ENCODE data around the gene HMGCL.

DNA sequence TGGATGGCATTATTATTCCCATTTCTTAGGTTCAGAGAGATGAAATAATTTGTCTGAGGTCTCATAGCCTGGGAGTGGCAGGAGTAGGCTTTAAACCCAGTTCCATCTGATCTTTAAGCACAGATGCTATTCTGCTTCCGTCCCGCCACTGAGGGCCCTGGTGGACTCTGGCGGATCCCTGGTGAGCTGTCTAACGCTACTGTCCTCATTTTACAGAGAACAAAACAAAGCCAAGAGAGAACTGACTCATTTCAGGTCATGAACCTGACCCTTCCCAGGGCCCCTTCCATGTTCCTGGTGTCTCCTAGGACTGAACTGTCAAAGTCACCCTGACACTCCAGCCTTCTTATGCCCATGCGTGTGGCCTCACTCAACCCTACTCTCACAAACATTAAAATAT, 21.6 kb downstream of the HMGCL start:
- TF ChIP-seq, protein P1, sequence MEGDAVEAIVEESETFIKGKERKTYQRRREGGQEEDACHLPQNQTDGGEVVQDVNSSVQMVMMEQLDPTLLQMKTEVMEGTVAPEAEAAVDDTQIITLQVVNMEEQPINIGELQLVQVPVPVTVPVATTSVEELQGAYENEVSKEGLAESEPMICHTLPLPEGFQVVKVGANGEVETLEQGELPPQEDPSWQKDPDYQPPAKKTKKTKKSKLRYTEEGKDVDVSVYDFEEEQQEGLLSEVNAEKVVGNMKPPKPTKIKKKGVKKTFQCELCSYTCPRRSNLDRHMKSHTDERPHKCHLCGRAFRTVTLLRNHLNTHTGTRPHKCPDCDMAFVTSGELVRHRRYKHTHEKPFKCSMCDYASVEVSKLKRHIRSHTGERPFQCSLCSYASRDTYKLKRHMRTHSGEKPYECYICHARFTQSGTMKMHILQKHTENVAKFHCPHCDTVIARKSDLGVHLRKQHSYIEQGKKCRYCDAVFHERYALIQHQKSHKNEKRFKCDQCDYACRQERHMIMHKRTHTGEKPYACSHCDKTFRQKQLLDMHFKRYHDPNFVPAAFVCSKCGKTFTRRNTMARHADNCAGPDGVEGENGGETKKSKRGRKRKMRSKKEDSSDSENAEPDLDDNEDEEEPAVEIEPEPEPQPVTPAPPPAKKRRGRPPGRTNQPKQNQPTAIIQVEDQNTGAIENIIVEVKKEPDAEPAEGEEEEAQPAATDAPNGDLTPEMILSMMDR (IDR thresholded peaks at IDR 0.05): no peak
- TF ChIP-seq, protein P2, sequence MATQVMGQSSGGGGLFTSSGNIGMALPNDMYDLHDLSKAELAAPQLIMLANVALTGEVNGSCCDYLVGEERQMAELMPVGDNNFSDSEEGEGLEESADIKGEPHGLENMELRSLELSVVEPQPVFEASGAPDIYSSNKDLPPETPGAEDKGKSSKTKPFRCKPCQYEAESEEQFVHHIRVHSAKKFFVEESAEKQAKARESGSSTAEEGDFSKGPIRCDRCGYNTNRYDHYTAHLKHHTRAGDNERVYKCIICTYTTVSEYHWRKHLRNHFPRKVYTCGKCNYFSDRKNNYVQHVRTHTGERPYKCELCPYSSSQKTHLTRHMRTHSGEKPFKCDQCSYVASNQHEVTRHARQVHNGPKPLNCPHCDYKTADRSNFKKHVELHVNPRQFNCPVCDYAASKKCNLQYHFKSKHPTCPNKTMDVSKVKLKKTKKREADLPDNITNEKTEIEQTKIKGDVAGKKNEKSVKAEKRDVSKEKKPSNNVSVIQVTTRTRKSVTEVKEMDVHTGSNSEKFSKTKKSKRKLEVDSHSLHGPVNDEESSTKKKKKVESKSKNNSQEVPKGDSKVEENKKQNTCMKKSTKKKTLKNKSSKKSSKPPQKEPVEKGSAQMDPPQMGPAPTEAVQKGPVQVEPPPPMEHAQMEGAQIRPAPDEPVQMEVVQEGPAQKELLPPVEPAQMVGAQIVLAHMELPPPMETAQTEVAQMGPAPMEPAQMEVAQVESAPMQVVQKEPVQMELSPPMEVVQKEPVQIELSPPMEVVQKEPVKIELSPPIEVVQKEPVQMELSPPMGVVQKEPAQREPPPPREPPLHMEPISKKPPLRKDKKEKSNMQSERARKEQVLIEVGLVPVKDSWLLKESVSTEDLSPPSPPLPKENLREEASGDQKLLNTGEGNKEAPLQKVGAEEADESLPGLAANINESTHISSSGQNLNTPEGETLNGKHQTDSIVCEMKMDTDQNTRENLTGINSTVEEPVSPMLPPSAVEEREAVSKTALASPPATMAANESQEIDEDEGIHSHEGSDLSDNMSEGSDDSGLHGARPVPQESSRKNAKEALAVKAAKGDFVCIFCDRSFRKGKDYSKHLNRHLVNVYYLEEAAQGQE (IDR thresholded peaks at IDR 0.05; ENCODE audit: insufficient read depth in 1 of 2, low read depth in 2 of 2, low read length in 1 of 2): no peak
- TF ChIP-seq POLR2AphosphoS5 (IDR thresholded peaks at IDR 0.05; ENCODE audit: low read depth, low read length): no peak
- no peak for TF ChIP-seq SIN3A (IDR thresholded peaks at IDR 0.05; ENCODE audit: borderline replicate concordance, insufficient read depth, low read depth, low read length)
